ENCODE measurements around the gene EMCN. TPM values are rescaled to one million over a fixed set of nuclear protein-coding genes. Genes with fewer than 3 reads are reported as not detected.
"Not testable (repeated sequence)": the region's sequence is repeated elsewhere in the genome, so short reads cannot be mapped to it uniquely, and the experiment has no call there.

The EMCN gene, protein sequence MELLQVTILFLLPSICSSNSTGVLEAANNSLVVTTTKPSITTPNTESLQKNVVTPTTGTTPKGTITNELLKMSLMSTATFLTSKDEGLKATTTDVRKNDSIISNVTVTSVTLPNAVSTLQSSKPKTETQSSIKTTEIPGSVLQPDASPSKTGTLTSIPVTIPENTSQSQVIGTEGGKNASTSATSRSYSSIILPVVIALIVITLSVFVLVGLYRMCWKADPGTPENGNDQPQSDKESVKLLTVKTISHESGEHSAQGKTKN
- total RNA-seq: not detected

DNA sequence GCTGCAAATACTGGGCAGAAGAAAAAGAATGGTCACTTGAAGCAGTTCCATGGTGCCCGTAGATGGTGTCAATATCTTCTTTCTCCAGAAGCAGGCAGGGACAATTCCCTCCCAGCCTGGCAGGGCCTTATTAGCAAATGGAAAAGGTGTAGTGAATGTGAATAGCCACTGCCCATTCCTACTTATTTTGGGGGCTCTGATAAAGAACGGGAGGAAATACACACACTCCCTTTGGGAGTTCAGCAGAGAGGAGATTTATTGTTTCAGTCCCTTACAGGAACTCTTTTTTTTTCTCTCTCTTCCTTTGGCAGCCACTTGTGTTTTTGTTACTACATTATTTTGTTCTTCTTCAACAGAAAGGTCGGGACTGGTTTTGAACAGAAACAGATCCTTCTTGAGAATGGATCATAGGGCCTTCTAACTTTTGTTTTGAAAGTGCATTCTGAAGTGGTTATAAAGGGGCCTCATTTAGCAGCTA lies at the start of gene EMCN:
Gene EMCN (minus strand): TSS at position 159 of the 478 bp plus-strand sequence. CDS start 108 bp downstream, at position 51.
- no peak for DNase-seq (ENCODE audit: low spot score)
- no peak within 1 kb of the TSS for H3K4me3 Mint-ChIP-seq
- H3K36me3 Mint-ChIP-seq: no peaks in the 10 kb centered on the region
- H3K4me1 Mint-ChIP-seq (ENCODE audit: low read depth in 2 of 2): peaks cover 3 to 8% of the 10 kb centered on the region in 2 donors
- ATAC-seq: no peak
- no peak within 1 kb of the TSS for H3K27ac Mint-ChIP-seq
- no peaks in the 10 kb centered on the region for H3K9me3 Mint-ChIP-seq
- peaks cover 6 to 13% of the 10 kb centered on the region in 2 donors for H3K27me3 Mint-ChIP-seq

DNA sequence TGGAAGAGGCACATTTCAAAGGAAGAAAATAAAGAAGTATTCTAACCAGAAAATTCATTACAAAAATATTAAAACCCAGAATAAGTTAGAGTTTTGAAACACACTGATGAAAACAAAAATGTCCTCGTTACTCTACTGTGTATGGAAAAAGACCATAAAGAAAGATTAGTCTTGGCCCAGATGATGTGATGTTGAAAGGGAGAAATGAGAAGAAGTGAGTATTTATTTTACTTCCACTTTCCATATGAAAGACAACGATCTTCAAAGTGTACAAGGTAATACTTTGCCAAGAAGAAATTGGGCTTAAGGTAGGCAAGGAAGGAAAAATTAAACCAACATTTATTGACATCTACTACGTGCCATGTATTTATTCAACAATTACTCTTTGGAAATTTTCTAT lies 48.6 kb upstream of the EMCN start:
- no peaks in the 10 kb centered on the region for H3K27me3 Mint-ChIP-seq
- H3K9me3 Mint-ChIP-seq: no peaks in the 10 kb centered on the region
- H3K4me1 Mint-ChIP-seq (ENCODE audit: low read depth in 2 of 2): peaks cover 0 to 8% of the 10 kb centered on the region in 2 donors
- H3K4me3 Mint-ChIP-seq: peak overlapping the region; percentile 20
- H3K27ac Mint-ChIP-seq: no peak overlapping the region
- DNase-seq (ENCODE audit: low spot score) (no peak), ATAC-seq (no peak)
- H3K36me3 Mint-ChIP-seq: peaks cover 4% of the 10 kb centered on the region

DNA sequence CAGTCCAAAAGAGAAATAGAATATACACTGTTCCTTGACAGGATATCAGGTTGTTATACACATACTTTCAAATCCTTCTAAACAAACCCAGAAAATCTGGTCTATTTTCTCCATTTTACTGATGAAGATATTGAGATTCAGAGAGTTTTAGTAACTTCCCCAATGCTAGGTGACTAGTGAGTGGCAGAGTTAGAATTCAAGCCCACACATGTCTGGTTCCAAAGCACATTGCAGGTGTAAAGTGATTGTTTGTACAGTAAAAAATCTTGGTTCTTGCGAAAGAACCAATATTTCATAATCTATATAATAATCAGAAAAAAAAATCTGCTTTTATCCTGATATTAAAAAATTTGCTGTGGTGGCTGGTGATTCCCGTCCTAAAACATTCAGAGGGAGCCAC lies 39.5 kb upstream of the EMCN start:
- no peak overlapping the region for H3K4me3 Mint-ChIP-seq
- peaks cover 21% of the 10 kb centered on the region for H3K36me3 Mint-ChIP-seq
- DNase-seq (ENCODE audit: low spot score) (no peak), ATAC-seq (no peak)
- no peak overlapping the region for H3K27ac Mint-ChIP-seq
- no peaks in the 10 kb centered on the region for H3K9me3 Mint-ChIP-seq
- H3K27me3 Mint-ChIP-seq: peaks cover 0 to 3% of the 10 kb centered on the region in 2 donors
- no peaks in the 10 kb centered on the region for H3K4me1 Mint-ChIP-seq (ENCODE audit: low read depth in 2 of 2)

DNA sequence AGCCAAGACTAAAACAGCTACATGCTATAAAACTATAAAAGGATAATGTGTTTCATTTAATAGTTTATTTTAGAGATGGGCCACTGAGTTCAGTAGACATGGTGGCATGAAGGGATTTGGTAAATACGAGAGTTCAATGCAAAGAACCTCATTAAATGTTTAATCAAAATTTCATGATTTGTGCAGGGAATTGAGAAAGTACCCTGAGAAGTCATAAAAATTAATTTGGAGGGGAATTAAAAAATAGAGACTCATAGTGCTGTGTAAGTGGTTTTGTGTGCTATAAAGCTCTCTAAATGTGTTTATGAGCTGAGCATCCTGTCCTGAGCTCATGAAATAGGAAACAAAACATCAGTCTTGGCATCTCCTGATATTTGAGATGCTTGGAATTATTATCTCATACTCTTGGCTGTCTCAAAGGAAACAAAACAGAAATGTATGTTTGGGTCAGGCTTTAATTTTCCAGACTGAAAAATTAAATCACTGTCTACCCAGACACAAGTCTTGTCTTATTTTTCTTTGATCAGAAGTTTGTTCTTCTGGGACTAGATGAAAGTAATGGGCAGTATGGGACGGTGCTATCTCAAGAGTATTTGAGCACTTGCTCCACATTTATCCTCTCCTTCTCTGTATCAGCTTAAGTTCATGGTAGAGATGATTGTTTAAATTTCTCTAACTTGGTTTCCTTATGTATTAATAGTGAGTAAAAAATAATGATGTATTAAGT lies 38.0 kb upstream of the EMCN start:
- Mint-ChIP-seq H3K9me3 (no peaks in the 10 kb centered on the region), H3K36me3 (peaks cover 12% of the 10 kb centered on the region), H3K27ac (no peak overlapping the region), H3K4me1 (ENCODE audit: low read depth in 2 of 2) (no peaks in the 10 kb centered on the region), H3K4me3 (no peak overlapping the region), H3K27me3 (peaks cover 4 to 6% of the 10 kb centered on the region in 2 donors)
- DNase-seq (ENCODE audit: low spot score) (no peak), ATAC-seq (no peak)

DNA sequence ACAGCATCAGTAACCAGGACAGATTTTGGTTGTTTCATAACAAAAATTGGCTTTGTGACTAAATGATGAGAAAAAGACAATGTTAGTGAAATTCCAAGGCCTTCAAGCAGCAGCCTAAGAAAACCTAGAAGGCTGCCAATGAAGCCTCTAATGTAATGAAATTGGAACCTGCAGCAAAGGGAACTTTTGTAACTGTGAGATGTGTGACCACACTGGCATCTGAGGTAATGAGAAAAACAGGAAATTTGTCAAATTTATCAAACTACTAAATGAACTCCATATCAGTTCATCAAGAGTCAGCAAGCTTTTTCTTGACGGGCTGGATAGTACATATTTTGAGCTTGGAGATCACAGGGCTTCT lies 30.4 kb upstream of the EMCN start:
- DNase-seq (ENCODE audit: low spot score) (no peak), ATAC-seq (no peak)
- peaks cover 2 to 6% of the 10 kb centered on the region in 2 donors for H3K27me3 Mint-ChIP-seq
- no peak overlapping the region for H3K27ac Mint-ChIP-seq
- no peak overlapping the region for H3K4me3 Mint-ChIP-seq
- H3K9me3 Mint-ChIP-seq: no peaks in the 10 kb centered on the region
- no peaks in the 10 kb centered on the region for H3K36me3 Mint-ChIP-seq
- peaks cover 7% of the 10 kb centered on the region in 2 donors for H3K4me1 Mint-ChIP-seq (ENCODE audit: low read depth in 2 of 2)

DNA sequence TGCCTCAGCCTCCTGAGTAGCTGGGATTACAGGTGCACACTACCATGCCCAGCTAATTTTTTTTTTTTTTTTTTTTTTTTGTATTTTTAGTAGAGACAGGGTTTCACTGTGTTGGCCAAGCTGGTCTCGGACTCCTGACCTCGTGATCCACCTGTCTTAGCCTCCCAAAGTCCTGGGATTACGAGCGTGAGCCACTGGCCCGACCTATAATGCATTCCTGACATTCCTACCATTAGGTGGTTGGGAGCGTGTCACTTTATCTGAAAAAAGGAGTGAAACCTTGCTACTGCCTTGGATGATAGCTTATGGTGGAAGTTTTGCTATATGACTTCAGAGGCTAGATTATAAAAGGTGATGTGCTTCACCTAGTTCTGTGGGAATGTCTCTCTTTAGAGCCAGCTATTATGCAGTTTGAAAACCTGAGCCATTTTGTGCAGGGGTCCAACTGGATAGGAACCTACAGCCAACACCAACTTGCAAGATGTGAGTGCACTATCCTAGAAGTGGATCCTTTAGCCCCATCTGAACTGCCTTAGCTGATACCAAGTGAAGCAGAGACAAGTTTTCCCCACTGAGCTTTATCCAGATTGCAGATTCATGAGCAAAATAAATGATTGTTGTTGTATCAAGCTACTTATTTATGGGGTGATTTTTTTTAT lies 29.8 kb upstream of the EMCN start:
- no peak for ATAC-seq
- H3K4me3 Mint-ChIP-seq: no peak overlapping the region
- H3K27ac Mint-ChIP-seq: no peak overlapping the region
- peaks cover 7% of the 10 kb centered on the region in 2 donors for H3K4me1 Mint-ChIP-seq (ENCODE audit: low read depth in 2 of 2)
- peaks cover 2 to 6% of the 10 kb centered on the region in 2 donors for H3K27me3 Mint-ChIP-seq
- DNase-seq (ENCODE audit: low spot score): no peak
- H3K36me3 Mint-ChIP-seq: no peaks in the 10 kb centered on the region
- H3K9me3 Mint-ChIP-seq: no peaks in the 10 kb centered on the region

DNA sequence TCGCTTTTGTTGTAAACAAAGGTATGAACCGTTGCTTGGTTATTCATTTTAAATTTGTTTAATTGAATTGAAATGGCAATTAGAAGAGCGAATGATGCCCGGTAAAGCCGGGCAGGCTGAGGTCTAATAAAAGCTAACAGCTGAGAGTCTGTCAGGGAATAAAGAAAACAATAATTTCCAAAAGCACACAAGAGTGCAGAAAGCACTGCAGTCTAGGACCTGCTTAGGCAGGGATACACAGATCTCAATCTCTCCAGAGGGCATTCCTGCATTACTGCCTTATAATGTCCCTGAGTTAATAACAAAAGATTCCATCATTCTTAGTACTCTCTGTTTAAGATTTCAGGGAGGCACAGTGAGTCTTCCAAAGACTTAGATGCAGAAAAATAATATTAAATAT lies 27.6 kb upstream of the EMCN start:
- no peak for DNase-seq (ENCODE audit: low spot score)
- Mint-ChIP-seq H3K9me3 (no peaks in the 10 kb centered on the region), H3K27me3 (no peaks in the 10 kb centered on the region), H3K4me1 (ENCODE audit: low read depth in 2 of 2) (peaks cover 7% of the 10 kb centered on the region in 2 donors), H3K36me3 (no peaks in the 10 kb centered on the region), H3K4me3 (no peak overlapping the region), H3K27ac (no peak overlapping the region)
- ATAC-seq: no peak

DNA sequence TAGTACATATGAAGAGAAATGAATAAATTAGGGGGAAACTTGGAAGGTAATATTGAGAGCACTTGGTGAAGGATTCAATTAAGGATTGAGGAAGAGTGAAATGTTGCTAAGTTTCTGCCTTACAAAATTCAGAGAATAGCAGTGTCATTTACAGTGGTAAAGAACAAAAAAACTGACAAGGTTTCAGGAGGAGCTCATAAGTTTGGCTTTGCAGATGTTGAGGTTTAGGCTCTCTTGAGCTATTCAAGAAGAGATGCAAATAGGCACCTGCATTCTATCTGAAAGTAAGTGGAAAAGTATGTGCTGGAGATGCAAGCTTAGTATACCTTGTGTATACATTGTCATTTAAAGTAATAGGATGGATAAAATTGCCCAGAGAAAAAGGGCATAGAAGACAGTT lies 22.3 kb upstream of the EMCN start:
- Mint-ChIP-seq H3K27ac (no peak overlapping the region), H3K36me3 (peaks cover 6% of the 10 kb centered on the region), H3K9me3 (no peaks in the 10 kb centered on the region), H3K27me3 (peaks cover 3 to 11% of the 10 kb centered on the region in 2 donors), H3K4me3 (no peak overlapping the region), H3K4me1 (ENCODE audit: low read depth in 2 of 2) (peaks cover 8% of the 10 kb centered on the region in 2 donors)
- no peak for DNase-seq (ENCODE audit: low spot score)
- ATAC-seq: no peak

DNA sequence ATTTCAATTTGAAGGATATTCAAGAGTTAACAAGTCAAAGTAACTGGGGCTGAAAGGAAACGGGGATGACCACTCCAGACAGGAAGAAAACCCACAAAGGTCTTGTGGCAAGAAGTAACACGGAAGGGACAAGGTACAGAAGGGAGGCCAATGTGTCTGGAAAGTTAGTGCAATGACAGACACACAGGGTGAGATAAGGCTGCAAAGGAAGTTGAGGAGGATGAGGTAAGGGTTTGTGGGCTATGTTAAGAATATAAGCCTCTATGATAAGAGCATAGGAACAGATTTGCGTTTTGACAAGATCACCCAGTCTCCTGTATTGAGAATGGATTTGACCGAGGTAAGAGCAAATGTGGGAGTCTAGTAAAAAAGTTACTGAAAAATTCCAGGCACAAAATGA lies 21.9 kb upstream of the EMCN start:
- H3K27ac Mint-ChIP-seq: no peak overlapping the region
- H3K9me3 Mint-ChIP-seq: no peaks in the 10 kb centered on the region
- peaks cover 6% of the 10 kb centered on the region for H3K36me3 Mint-ChIP-seq
- peaks cover 8% of the 10 kb centered on the region in 2 donors for H3K4me1 Mint-ChIP-seq (ENCODE audit: low read depth in 2 of 2)
- DNase-seq (ENCODE audit: low spot score) (no peak), ATAC-seq (peak; percentile 75 to 76)
- no peak overlapping the region for H3K4me3 Mint-ChIP-seq
- peaks cover 3 to 11% of the 10 kb centered on the region in 2 donors for H3K27me3 Mint-ChIP-seq

DNA sequence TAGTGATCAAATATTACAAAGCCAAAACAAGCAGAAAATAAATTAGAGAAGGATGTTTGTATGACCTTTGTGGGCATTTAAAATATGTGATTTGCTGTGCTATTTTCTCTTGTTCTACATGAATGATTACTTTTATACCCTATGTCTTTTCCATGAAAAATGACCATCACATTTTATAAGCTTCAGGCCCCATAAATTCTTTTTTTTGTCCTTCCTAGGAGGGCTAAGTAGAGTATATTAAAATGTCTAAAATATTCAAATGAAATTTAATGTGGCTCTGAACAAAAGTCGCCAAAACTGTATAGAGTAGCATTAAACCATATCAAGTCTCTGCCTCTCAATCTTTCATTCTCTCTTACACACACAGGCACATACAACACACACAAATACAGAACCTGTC lies 15.9 kb upstream of the EMCN start:
- ATAC-seq: no peak
- no peak overlapping the region for H3K4me3 Mint-ChIP-seq
- peaks cover 7 to 12% of the 10 kb centered on the region in 2 donors for H3K4me1 Mint-ChIP-seq (ENCODE audit: low read depth in 2 of 2)
- peaks cover 6% of the 10 kb centered on the region for H3K9me3 Mint-ChIP-seq
- DNase-seq (ENCODE audit: low spot score): no peak
- H3K27ac Mint-ChIP-seq: no peak overlapping the region
- peaks cover 11 to 19% of the 10 kb centered on the region in 2 donors for H3K27me3 Mint-ChIP-seq
- peaks cover 23% of the 10 kb centered on the region for H3K36me3 Mint-ChIP-seq

DNA sequence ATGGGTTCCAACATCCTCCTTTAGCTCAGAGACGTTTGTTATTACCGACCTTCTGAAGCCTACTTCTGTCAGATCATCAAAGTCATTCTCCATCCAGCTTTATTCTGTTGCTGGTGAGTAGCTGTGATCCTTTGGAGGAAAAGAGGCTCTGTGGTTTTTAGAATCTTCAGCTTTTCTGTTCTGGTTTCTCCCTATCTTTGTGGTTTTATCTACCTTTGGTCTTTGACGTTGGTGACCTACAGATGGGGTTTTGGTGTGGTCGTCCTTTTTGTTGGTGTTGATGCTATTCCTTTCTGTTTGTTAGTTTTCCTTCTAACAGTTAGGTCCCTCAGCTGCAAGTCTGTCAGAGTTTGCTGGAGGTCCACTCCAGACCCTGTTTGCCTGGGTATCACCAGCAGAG lies 12.3 kb upstream of the EMCN start:
- not testable (repeated sequence) for H3K4me3 Mint-ChIP-seq; H3K27ac Mint-ChIP-seq; H3K9me3 Mint-ChIP-seq; H3K4me1 Mint-ChIP-seq (ENCODE audit: low read depth in 2 of 2); H3K27me3 Mint-ChIP-seq; DNase-seq (ENCODE audit: low spot score); ATAC-seq
- peaks cover 24% of the 10 kb centered on the region for H3K36me3 Mint-ChIP-seq

DNA sequence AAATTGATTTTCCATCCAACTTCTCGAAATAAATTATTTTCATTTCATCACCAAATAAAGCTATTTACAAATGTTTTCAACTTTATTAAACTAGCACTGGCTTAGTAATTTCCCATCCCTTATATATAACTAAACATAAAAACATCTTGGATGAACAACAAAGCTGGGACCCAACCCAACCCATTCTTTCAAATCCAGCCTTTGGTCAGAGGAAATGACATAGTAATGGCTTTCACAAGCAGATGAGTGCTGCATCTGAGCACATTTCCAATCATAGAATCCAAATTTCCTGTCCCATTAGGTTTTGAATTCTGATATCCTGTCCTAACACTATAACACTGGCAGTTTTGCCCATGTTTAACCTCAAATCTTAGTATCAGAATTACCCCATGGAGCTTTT lies 7.9 kb upstream of the EMCN start:
- peaks cover 24% of the 10 kb centered on the region for H3K36me3 Mint-ChIP-seq
- H3K27ac Mint-ChIP-seq: no peak overlapping the region
- DNase-seq (ENCODE audit: low spot score): no peak
- H3K27me3 Mint-ChIP-seq: peaks cover 6 to 8% of the 10 kb centered on the region in 2 donors
- no peak overlapping the region for H3K4me3 Mint-ChIP-seq
- no peak for ATAC-seq
- peaks cover 0 to 6% of the 10 kb centered on the region in 2 donors for H3K4me1 Mint-ChIP-seq (ENCODE audit: low read depth in 2 of 2)
- peaks cover 9% of the 10 kb centered on the region for H3K9me3 Mint-ChIP-seq

DNA sequence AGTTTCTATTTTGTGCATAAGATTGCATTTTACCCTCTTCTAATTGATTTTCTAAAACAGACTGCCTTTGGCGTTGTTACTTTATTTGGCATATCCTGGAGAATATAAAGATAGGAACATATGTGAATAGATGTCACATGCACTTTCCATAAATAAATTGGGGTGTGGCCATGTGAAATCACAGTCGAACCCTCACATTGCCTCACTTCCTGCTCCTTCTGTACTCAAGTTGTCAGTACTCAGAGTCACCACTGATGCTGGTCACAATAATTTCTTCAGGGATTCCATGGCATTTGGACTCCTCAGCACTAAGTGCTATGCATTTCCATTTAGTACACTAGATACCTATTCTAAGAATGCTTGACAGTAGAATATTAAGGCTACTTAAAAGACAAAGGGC lies 1.4 kb upstream of the EMCN start:
- no peaks in the 10 kb centered on the region for H3K9me3 Mint-ChIP-seq
- H3K27ac Mint-ChIP-seq: no peak overlapping the region
- no peak overlapping the region for H3K4me3 Mint-ChIP-seq
- H3K27me3 Mint-ChIP-seq: peaks cover 4 to 10% of the 10 kb centered on the region in 2 donors
- ATAC-seq (no peak), DNase-seq (ENCODE audit: low spot score) (no peak)
- H3K4me1 Mint-ChIP-seq (ENCODE audit: low read depth in 2 of 2): peaks cover 3 to 8% of the 10 kb centered on the region in 2 donors
- no peaks in the 10 kb centered on the region for H3K36me3 Mint-ChIP-seq

DNA sequence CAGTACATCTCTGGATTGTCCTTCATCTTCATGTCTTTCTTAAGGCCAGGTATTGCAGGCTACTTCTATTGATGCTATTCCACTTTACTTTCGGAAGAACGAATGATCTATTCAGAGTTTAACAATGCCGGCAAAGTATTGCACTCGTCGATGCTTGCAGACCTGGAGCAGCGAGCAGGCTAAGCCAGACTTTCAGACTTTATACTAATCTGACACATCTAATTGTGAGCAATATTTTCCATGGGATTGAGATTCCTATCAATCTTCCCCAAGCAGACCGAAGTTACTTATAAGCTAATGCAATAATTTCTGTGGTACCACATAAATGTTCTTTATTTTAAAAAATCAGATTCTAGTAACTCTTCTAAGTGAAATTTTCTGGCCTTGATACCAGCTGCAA lies 1.6 kb downstream of the EMCN start:
- Mint-ChIP-seq H3K4me1 (ENCODE audit: low read depth in 2 of 2) (peaks cover 3 to 8% of the 10 kb centered on the region in 2 donors), H3K4me3 (no peak overlapping the region), H3K27ac (no peak overlapping the region), H3K36me3 (no peaks in the 10 kb centered on the region), H3K27me3 (peaks cover 6 to 13% of the 10 kb centered on the region in 2 donors), H3K9me3 (no peaks in the 10 kb centered on the region)
- DNase-seq (ENCODE audit: low spot score): no peak
- ATAC-seq: no peak

Measured in natural killer cell treated with Interleukin-12 subunit alpha and Interleukin-12 subunit beta and Interleukin-15 and Interleukin-18, amount 100 ng/mL, for 72 hours (primary cell).